CD4-positive, alpha-beta memory T cell (primary cell): ENCODE measurements around the gene ZNF620. TPM values are rescaled to one million over a fixed set of nuclear protein-coding genes. Genes with fewer than 3 reads are reported as not detected.
A peak's percentile ranks its signal among the peaks of the same experiment; 100 is the strongest.
"Not testable (repeated sequence)": the region's sequence is repeated elsewhere in the genome, so short reads cannot be mapped to it uniquely, and the experiment has no call there.

Experiments
- CTCF ChIA-PET: fragments of 350-600 bp; sonication (Branson Sonifier 250); formaldehyde crosslinking; loops from one replicate; lab custom pipeline; 2021; ENCODE audit warnings: inconsistent platforms; ENCODE audit not compliant: partially characterized antibody; lab: Charles Lee
- POLR2A ChIA-PET: fragments of 350-600 bp; sonication (Branson Sonifier 250); formaldehyde crosslinking; loops from one replicate; lab custom pipeline; 2021; ENCODE audit not compliant: partially characterized antibody; lab: Charles Lee
- DNase-seq, 5 donors: peaks; one replicate each; pipeline versions ENCODE4 v3.0.0 to v3.0.0-alpha.2; 2020 to 2022; ENCODE audit warnings: mixed read lengths in 1 of 5
- H3K27ac ChIP-seq: one replicate; pipeline ENCODE4 v1.7.0; 2013; ENCODE audit warnings: low read depth, low read length
- H3K27me3 ChIP-seq: 2 replicates; pipeline ENCODE4 v1.7.0; 2013; ENCODE audit warnings: mild to moderate bottlenecking, low read length, moderate library complexity; ENCODE audit not compliant: insufficient read depth
- H3K36me3 ChIP-seq: 2 replicates; pipeline ENCODE4 v1.7.0; 2013; ENCODE audit warnings: mild to moderate bottlenecking, low read length, moderate library complexity; ENCODE audit not compliant: insufficient read depth
- H3K4me1 ChIP-seq: 2 replicates; pipeline ENCODE4 v1.7.0; 2013; ENCODE audit warnings: mild to moderate bottlenecking, low read length, moderate library complexity; ENCODE audit not compliant: insufficient read depth
- H3K4me3 ChIP-seq, 2 donors: one replicate each; pipeline ENCODE4 v1.7.0; 2013; ENCODE audit warnings: low read length in 2 of 2, mild to moderate bottlenecking in 1 of 2
- H3K9me3 ChIP-seq, 2 donors: one replicate each; pipeline ENCODE4 v1.7.0; 2013; ENCODE audit warnings: low read length in 2 of 2, control low read depth in 1 of 2; ENCODE audit not compliant: control insufficient read depth in 1 of 2
- H3K27ac Mint-ChIP-seq, 7 donors: one replicate each; pipeline ENCODE4 v1.8.0; 2020 to 2021; ENCODE audit warnings: mixed read lengths in 7 of 7, mild to moderate bottlenecking in 6 of 7, inconsistent platforms in 3 of 7, moderate library complexity in 3 of 7
- H3K27me3 Mint-ChIP-seq, 2 donors: one replicate each; pipeline ENCODE4 v1.8.0; 2020 to 2021; ENCODE audit warnings: mixed read lengths in 2 of 2
- H3K36me3 Mint-ChIP-seq, 2 donors: one replicate each; pipeline ENCODE4 v1.8.0; 2020 to 2021; ENCODE audit warnings: mixed read lengths in 2 of 2, inconsistent platforms in 1 of 2, mild to moderate bottlenecking in 1 of 2
- H3K4me1 Mint-ChIP-seq, 4 donors: one replicate each; pipeline ENCODE4 v1.8.0; 2020 to 2021; ENCODE audit warnings: mixed read lengths in 4 of 4, mild to moderate bottlenecking in 1 of 4
- H3K4me3 Mint-ChIP-seq, 8 donors: one replicate each; pipeline ENCODE4 v1.8.0; 2020 to 2021; ENCODE audit warnings: mixed read lengths in 8 of 8, mild to moderate bottlenecking in 7 of 8, moderate library complexity in 6 of 8, inconsistent platforms in 3 of 8
- H3K9me3 Mint-ChIP-seq, 8 donors: one replicate each; pipeline ENCODE4 v1.8.0; 2020 to 2021; ENCODE audit warnings: mixed read lengths in 8 of 8, mild to moderate bottlenecking in 5 of 8, inconsistent platforms in 3 of 8, moderate library complexity in 1 of 8
- intact Hi-C: fragments of 100-400 bp; cut with micrococcal nuclease; formaldehyde crosslinking; loops from one replicate; pipeline ENCODE4 v1.15.1; 2023
- polyA plus RNA-seq, 2 donors: library from polyadenylated mRNA; unstranded; fragments of 300-500 nt; fragmentation: Illumina TruSeq; gene quantifications; one replicate each; pipeline ENCODE4 v1.2.3, GENCODE V29; 2021
- total RNA-seq, 2 experiments: library from RNA; stranded (reverse); gene quantifications; one replicate each; pipeline ENCODE4 v1.2.3, GENCODE V29; 2021

The ZNF620 gene
- total RNA-seq, result 1 to 10 TPM; 3.7 to 3.8 TPM
- 1 to 10 TPM; 1.2 to 3.4 TPM for polyA plus RNA-seq

- H3K36me3 Mint-ChIP-seq, result peaks cover 2 to 7% of the 10 kb centered on the region in 2 donors
- peaks cover 8 to 21% (median 14%) of the 10 kb centered on the region in 4 donors for H3K4me1 Mint-ChIP-seq
- Histone ChIP-seq H3K9me3 (no peaks in the 10 kb centered on the region), H3K4me1 (peaks cover 8% of the 10 kb centered on the region), H3K4me3 (peak within 1 kb of the TSS; percentile 74 to 92), H3K27ac (peak within 1 kb of the TSS; percentile 44), H3K27me3 (no peaks in the 10 kb centered on the region), H3K36me3 (no peaks in the 10 kb centered on the region)
- peak within 1 kb of the TSS; percentile 70 to 95 (median 92) for H3K27ac Mint-ChIP-seq
- H3K9me3 Mint-ChIP-seq, result peaks cover 0 to 1% (median 0%) of the 10 kb centered on the region in 8 donors
- ChIA-PET POLR2A (interaction anchor here (0.5 to 3.7 kb wide), 11 partner anchors 10 to 196 kb away, joined by 3 to 28 read pairs (median 6); partner anchors contain the start of genes EIF1B, RPL14, ZNF619 and ZNF621), CTCF (interaction anchor here (0.5 to 3.1 kb wide), 15 partner anchors 11 to 197 kb away, joined by 3 to 10 read pairs (median 3); partner anchors contain the start of genes EIF1B, RPL14 and ZNF619)
- H3K4me3 Mint-ChIP-seq, result peak within 1 kb of the TSS; percentile 95 to 98 (median 97)
- intact Hi-C loops, result loop anchor here (1.0 to 2.0 kb wide), 2 partner anchors 18 to 29 kb away; partner anchors contain the start of genes ZNF619 and ZNF621
- DNase-seq, result peak; percentile 26 to 57 (median 34)
- no peaks in the 10 kb centered on the region for H3K27me3 Mint-ChIP-seq
These were observed at the start of gene ZNF620 for GRCh38 chr3:40505599-40506462. Gene ZNF620, plus strand, starts transcription at chr3:40506039. Its CDS starts 314 bp downstream, at chr3:40506353.

DNA sequence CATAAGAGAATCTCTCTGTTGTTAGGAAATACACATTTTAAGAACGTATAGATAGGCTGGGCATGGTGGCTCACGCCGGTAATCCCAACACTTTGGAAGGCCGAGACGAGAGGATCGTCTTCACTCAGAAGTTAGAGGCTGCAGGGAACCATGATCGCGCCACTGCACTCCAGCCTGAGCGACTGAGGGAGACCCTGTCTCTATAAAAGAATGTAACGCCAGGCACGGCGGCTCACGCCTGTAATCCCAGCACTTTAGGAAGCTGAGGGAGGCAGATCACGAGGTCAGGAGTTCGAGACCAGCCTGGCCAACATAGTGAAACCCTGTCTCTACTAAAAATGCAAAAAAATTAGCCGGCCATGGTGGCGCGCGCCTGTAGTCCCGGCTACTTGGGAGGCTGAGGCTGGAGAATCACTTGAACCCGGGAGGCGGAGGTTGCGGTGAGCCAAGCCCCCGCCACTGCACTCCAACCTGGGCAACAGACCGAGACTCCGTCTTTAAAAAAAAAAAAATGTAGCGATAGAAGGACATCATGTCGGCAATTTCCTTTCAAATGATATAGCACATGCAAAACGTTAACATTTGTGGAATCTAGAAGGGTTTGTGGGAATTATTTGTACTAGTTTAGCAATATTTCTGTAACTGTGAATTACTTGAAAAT lies 49.4 kb upstream of the ZNF620 start:
- peaks cover 22 to 46% of the 10 kb centered on the region in 2 donors for H3K36me3 Mint-ChIP-seq
- peaks cover 31 to 69% (median 42%) of the 10 kb centered on the region in 4 donors for H3K4me1 Mint-ChIP-seq
- peaks cover 0 to 4% (median 0%) of the 10 kb centered on the region in 8 donors for H3K9me3 Mint-ChIP-seq
- Histone ChIP-seq H3K27me3 (no peaks in the 10 kb centered on the region), H3K9me3 (no peaks in the 10 kb centered on the region), H3K36me3 (peaks cover 27% of the 10 kb centered on the region), H3K27ac (peak overlapping the region; percentile 90), H3K4me1 (peaks cover 49% of the 10 kb centered on the region), H3K4me3 (peak overlapping the region; percentile 75 to 79)
- peak overlapping the region; percentile 89 to 99 (median 97) for H3K27ac Mint-ChIP-seq
- ChIA-PET CTCF (interaction anchor here (1.4 kb wide), 1 partner anchor 49 kb away, joined by 3 read pairs; the partner anchor contains the start of gene ZNF620), POLR2A (interaction anchor here (0.7 to 2.0 kb wide), 13 partner anchors 9 to 1506 kb away, joined by 3 to 35 read pairs (median 7); partner anchors contain the start of genes CTNNB1, EIF1B, ULK4 and ZNF619)
- no peak for DNase-seq
- H3K4me3 Mint-ChIP-seq, result peak overlapping the region; percentile 88 to 99 (median 94)
- H3K27me3 Mint-ChIP-seq, result no peaks in the 10 kb centered on the region
- intact Hi-C loops, result loop anchor here (10.0 kb wide), 1 partner anchor 1072 kb away; the partner anchor contains the start of gene SLC25A38

- Mint-ChIP-seq H3K4me3 (peak within 1 kb of the TSS; percentile 88 to 99 (median 94)), H3K9me3 (peaks cover 0 to 4% (median 0%) of the 10 kb centered on the region in 8 donors), H3K36me3 (peaks cover 29 to 53% of the 10 kb centered on the region in 2 donors), H3K4me1 (peaks cover 32 to 71% (median 41%) of the 10 kb centered on the region in 4 donors), H3K27ac (peak within 1 kb of the TSS; percentile 89 to 99 (median 97)), H3K27me3 (no peaks in the 10 kb centered on the region)
- Histone ChIP-seq H3K9me3 (no peaks in the 10 kb centered on the region), H3K4me1 (peaks cover 46% of the 10 kb centered on the region), H3K27ac (peak within 1 kb of the TSS; percentile 90), H3K27me3 (no peaks in the 10 kb centered on the region), H3K4me3 (peak within 1 kb of the TSS; percentile 75 to 79), H3K36me3 (peaks cover 30% of the 10 kb centered on the region)
- ChIA-PET POLR2A (interaction anchor here (0.7 to 2.0 kb wide), 13 partner anchors 8 to 1505 kb away, joined by 3 to 35 read pairs (median 7); partner anchors contain the start of genes CTNNB1, EIF1B, ULK4 and ZNF619), CTCF (interaction anchor here (1.4 kb wide), 1 partner anchor 49 kb away, joined by 3 read pairs; the partner anchor contains the start of gene ZNF620)
- DNase-seq, result peak; percentile 92 to 96 (median 95)
- intact Hi-C loops, result loop anchor here (1.0 to 10.0 kb wide), 5 partner anchors 20 to 1505 kb away; partner anchors contain the start of genes EIF1B, SLC25A38, ULK4 and ZNF619
These were observed 48.7 kb upstream of the ZNF620 start, which contains the start of gene RPL14 for GRCh38 chr3:40456940-40457823. Gene RPL14, plus strand, starts transcription at chr3:40457339. Its CDS starts 133 bp downstream, at chr3:40457472.

DNA sequence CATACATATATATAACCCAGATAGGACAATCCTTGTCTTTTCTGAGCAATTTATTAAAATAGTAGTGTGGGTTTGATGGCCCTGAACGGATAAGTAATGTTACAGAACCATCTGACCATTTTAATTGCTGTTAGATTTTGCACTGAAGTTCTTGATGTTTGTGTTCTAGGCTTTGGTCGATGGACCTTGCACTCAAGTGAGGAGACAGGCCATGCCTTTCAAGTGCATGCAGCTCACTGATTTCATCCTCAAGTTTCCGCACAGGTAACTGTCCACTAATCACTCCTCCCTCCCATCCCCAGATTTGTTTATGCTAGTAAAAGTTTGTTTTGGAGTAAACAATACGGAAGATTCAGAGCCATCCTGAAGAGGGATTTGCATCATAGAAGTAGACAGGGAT lies 47.4 kb upstream of the ZNF620 start:
- intact Hi-C loops, result loop anchor here (10.0 kb wide), 1 partner anchor 1074 kb away; the partner anchor contains the start of gene SLC25A38
- CTCF ChIA-PET, result interaction anchor here (1.1 kb wide), 1 partner anchor 19 kb away, joined by 3 read pairs; the partner anchor contains the start of gene ZNF619
- peaks cover 0 to 4% (median 0%) of the 10 kb centered on the region in 8 donors for H3K9me3 Mint-ChIP-seq

GRCh38 chr3:40460481-40460880 lies 45.4 kb upstream of the ZNF620 start:
- Histone ChIP-seq H3K4me1 (peaks cover 55% of the 10 kb centered on the region), H3K36me3 (peaks cover 42% of the 10 kb centered on the region)
- DNase-seq, H3K9me3 ChIP-seq, intact Hi-C loops, H3K4me3 ChIP-seq, H3K27me3 Mint-ChIP-seq, H3K9me3 Mint-ChIP-seq, H3K27me3 ChIP-seq, CTCF ChIA-PET, H3K4me3 Mint-ChIP-seq, H3K27ac ChIP-seq: not testable (repeated sequence)
- POLR2A ChIA-PET, result interaction anchor here (1.1 to 2.1 kb wide), 2 partner anchors 16 to 45 kb away, joined by 5 to 6 read pairs; partner anchors contain the start of genes ZNF619 and ZNF620
- H3K36me3 Mint-ChIP-seq, result peaks cover 51 to 68% of the 10 kb centered on the region in 2 donors
- H3K27ac Mint-ChIP-seq, result peak overlapping the region in 2 of 7 donors; percentile 9 to 46
- H3K4me1 Mint-ChIP-seq, result peaks cover 33 to 74% (median 46%) of the 10 kb centered on the region in 4 donors

More for the DNA sequence above, 47.4 kb upstream of the ZNF620 start:
- Mint-ChIP-seq H3K36me3 (peaks cover 34 to 55% of the 10 kb centered on the region in 2 donors), H3K27ac (peak overlapping the region; percentile 89 to 97 (median 95)), H3K27me3 (no peaks in the 10 kb centered on the region), H3K4me1 (peaks cover 21 to 62% (median 32%) of the 10 kb centered on the region in 4 donors), H3K4me3 (peak overlapping the region; percentile 88 to 99 (median 92))
- no peak for DNase-seq
- POLR2A ChIA-PET, result interaction anchor here (1.9 to 2.1 kb wide), 3 partner anchors 24 to 67 kb away, joined by 6 to 35 read pairs (median 15); partner anchors contain the start of genes ZNF620 and ZNF621
- Histone ChIP-seq H3K27ac (peak overlapping the region; percentile 90), H3K9me3 (no peaks in the 10 kb centered on the region), H3K4me1 (peaks cover 44% of the 10 kb centered on the region), H3K36me3 (peaks cover 36% of the 10 kb centered on the region), H3K4me3 (peak overlapping the region in 1 of 2 donors; percentile 79), H3K27me3 (no peaks in the 10 kb centered on the region)
